ENCODE results near the gene COX5A.

GRCh38 chr15:74920456-74920855 lies 17.4 kb downstream of the COX5A start:
- TF ChIP-seq CTCF (IDR thresholded peaks at IDR 0.05) (no peak), POLR2A (IDR thresholded peaks at IDR 0.05) (no peak)
